SH-SY5Y (cell line): ENCODE data around the gene SOCS1.

Experiments
- GATA2 ChIP-seq: IDR thresholded peaks from 2 replicates; pipeline ENCODE4 v1.6.1; 2011; ENCODE audit warnings: mild to moderate bottlenecking, low read depth, low read length
- GATA3 ChIP-seq: IDR thresholded peaks from 2 replicates; pipeline ENCODE4 v1.6.1; 2011; ENCODE audit warnings: low read depth, mild to moderate bottlenecking, low read length, moderate library complexity

SOCS1 gene

DNA sequence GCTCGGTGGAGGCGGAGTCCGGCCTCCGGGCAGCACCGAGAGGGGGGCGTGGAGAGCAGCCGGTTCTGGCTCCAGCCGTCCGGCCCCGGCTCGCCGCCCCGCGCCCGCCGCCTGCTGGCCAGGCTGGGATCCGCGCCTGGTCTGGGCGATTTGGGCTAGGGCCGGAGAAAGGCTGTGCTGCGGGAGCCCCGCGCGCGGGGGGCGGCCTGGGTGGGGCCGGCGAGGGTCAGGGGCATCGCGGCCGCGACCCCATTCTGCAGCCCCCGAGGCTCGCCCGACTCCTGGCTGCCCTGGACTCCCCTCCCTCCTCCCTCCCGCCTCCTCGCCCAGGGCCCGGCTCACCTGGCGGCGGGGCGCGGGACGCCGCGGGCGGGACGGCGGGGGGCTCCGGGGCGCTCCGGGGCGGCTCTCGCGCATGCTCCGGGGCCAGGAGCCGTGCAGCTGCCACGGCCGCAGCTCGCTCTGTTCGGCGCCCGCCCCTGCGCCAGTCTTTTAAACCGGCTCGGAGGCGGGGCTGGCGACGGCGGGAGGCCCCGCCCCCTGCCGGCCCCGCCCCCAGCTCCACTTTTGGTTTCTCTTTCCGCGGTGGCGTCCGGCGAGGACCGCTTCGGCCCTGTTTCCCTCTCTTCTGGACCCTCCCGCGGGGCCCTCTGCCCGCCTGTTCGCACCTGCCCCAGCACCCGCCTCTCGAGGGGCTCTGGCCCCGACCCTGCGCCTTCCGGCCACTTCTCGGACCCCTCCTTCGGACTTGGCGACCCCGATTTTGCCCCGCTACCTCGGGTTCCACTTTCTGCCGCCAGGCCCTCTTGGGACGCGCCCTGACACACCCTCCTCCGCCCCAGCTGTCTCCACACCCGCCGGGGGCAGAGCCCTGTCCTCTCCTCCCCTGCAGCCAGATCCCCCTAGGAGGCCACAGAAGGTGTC, at the start of gene SOCS1:
SOCS1 (minus strand) TSS at position 468 of the 924 bp plus-strand sequence. CDS start 726 bp downstream, outside the sequence.
- TF ChIP-seq GATA3, result no peak
- no peak; the same call in 1 of the 2 replicates for TF ChIP-seq GATA2

- TF ChIP-seq GATA3, result peak; percentile 63
- TF ChIP-seq GATA2, result peak; percentile 86
These were observed 47.6 kb upstream of the SOCS1 start for GRCh38 chr16:11303405-11304138.

- TF ChIP-seq GATA2, result no peak
- no peak for TF ChIP-seq GATA3
These were observed 47.0 kb upstream of the SOCS1 start for GRCh38 chr16:11302977-11303376.

GRCh38 chr16:11301645-11302501, 45.9 kb upstream of the SOCS1 start:
- no peak for TF ChIP-seq GATA3
- TF ChIP-seq GATA2, result no peak

- TF ChIP-seq GATA3, result no peak
- TF ChIP-seq GATA2, result no peak
These were observed 44.5 kb upstream of the SOCS1 start for GRCh38 chr16:11300560-11300892.

- TF ChIP-seq GATA3 (no peak), GATA2 (no peak)
These were observed 44.0 kb upstream of the SOCS1 start for GRCh38 chr16:11299865-11300559.

DNA sequence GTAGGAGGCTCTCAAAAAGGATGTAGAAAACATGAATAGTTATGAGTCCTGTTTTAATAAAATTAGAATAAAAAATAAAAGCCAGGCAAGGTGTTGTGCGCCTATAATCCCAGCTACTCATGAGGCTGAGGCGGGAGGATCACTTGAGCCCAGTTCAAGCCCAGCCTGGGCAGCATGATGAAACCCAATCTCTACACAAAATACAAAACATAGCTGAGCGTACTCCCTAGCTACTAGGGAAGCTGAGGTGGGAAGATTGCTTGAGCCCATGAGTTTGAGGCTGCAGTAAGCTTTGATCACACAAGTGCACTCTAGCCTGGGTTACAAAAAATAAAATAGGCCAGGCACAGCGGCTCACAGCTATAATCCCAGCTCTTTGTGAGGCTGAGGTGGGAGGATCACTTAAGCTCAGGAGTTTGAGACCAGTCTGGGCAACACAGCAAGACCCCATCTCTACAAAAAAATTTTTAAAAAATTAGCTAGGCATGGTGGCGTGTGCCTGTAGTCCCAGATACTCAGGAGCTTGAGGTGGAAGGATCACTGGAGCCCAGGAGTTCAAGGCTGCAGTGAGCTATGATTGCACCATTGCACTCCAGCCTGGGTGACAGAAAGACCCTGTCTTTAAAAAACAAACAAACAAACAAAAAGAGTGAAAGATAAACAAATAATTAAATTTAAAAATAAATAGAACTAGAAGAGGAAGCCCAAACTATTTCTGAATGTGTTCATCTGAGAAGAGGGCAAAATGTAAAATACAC, 42.3 kb upstream of the SOCS1 start:
- no peak for TF ChIP-seq GATA3
- TF ChIP-seq GATA2, result no peak

GRCh38 chr16:11297492-11298142, 41.6 kb upstream of the SOCS1 start:
- TF ChIP-seq GATA2, result no peak
- no peak for TF ChIP-seq GATA3

DNA sequence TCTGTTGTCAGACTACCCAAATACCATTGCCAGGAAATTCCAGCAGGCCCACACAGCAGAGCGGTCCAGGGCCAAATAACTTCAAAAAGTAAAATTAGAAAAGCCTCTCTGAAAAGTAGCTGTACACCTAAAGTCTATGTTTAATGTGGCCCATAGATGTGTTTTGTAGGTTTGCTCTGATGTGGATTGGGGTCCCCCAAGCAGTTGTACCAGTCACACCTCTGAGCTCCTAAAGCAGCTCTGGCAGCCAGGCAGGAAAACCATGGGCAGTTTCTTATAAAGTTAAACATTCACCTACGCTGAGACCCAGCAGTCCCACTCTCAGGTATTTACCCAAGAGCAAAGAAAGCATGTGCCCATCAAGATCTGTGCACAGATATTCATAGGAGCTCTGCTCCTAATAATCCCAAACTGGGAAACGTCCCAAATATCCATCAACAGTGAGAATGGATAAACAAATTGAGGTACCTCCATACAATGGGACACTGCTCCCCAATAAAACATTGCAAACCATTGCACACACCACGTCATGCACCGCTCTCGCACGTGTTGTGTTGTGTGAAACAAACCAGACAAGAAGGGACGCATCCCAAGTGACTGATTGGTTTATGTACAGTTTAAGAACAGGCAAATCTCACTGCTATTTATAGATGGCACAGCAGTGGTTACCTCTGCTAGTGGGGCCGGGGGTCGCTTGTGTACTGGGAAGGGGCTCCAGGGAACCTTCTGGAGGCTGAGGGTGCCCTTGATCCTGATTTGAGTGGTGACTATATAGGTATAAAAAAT, 40.9 kb upstream of the SOCS1 start:
- TF ChIP-seq GATA2 (0 out of 2 replicates have a peak, but pooled peaks have one; percentile 13), GATA3 (no peak)

DNA sequence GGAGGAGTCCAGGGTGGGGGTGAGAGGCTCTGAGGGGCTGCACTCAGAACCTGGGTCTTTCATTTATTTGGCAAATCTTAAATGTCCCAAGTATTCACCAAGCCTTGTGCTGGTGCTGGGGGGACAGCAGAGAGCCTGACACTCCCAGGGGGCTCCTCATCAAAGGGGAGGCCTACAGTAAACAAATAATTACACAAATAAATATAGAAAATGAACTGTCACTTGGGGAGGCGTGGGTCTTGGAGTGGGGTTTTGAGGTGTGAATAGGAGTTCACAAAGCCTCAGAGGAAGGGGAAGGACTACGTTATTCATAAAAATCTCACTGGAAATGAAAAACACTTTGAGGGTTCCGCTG, 40.3 kb upstream of the SOCS1 start:
- TF ChIP-seq GATA3, result no peak

DNA sequence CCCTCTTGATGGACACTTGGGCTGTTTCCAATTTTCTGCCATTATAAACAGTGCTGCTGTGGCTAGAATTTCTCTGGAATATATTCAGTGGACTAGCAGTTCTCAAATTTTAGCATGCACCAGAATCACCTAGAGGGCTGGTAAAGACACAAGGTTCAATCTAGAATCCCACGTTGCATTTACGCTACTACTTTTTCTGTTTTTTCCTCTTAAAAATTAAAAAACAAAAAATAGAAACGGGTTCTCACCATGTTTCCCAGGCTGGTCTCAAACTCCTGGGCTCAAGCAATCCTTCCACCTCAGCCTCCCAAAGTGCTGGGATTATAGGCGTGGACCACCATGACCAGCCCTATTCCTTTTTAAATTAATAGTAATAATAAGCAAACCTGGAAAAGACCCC, 39.7 kb upstream of the SOCS1 start:
- TF ChIP-seq GATA3 (no peak), GATA2 (no peak)
